ENCODE measurements around the gene DSC3. TPM values are rescaled to one million over a fixed set of nuclear protein-coding genes. Genes with fewer than 3 reads are reported as not detected.

DSC3 gene
- total RNA-seq, 1 donor from 2014 or later, result 0.24 TPM

DNA sequence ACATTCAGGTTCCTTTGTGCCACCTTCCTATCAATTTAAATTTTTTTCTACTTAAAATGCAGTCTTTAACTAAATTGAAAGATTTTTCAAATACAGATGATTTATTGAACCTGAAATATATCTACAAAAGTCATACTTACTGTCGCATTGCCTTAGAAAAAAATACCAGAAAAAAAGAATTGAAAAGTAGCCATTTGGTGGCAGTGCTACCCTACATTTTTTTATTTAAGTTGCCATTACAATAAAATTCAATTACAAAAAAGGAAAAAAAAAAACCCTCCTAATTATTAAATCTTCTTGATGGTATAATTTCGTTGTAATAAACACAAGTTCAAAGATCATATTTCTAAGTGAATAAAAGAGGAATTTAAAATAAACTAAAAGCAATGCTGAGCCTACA lies 43.4 kb downstream of the DSC3 start:
- intact Hi-C loops (cut with DNase I), result no loop called here
- no peaks in the 10 kb centered on the region for H3K36me3 ChIP-seq
- no peak overlapping the region for H3K27ac ChIP-seq
- H3K9me3 ChIP-seq, result no peaks in the 10 kb centered on the region
- DNase-seq, result no peak
- TF ChIP-seq, protein P1, sequence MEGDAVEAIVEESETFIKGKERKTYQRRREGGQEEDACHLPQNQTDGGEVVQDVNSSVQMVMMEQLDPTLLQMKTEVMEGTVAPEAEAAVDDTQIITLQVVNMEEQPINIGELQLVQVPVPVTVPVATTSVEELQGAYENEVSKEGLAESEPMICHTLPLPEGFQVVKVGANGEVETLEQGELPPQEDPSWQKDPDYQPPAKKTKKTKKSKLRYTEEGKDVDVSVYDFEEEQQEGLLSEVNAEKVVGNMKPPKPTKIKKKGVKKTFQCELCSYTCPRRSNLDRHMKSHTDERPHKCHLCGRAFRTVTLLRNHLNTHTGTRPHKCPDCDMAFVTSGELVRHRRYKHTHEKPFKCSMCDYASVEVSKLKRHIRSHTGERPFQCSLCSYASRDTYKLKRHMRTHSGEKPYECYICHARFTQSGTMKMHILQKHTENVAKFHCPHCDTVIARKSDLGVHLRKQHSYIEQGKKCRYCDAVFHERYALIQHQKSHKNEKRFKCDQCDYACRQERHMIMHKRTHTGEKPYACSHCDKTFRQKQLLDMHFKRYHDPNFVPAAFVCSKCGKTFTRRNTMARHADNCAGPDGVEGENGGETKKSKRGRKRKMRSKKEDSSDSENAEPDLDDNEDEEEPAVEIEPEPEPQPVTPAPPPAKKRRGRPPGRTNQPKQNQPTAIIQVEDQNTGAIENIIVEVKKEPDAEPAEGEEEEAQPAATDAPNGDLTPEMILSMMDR (IDR thresholded peaks at IDR 0.05), result no peak
- H3K4me3 ChIP-seq, result no peak overlapping the region
- ATAC-seq, result no peak
- no peaks in the 10 kb centered on the region for H3K4me1 ChIP-seq
- H3K27me3 ChIP-seq (ENCODE audit: low read depth), result no peaks in the 10 kb centered on the region

DNA sequence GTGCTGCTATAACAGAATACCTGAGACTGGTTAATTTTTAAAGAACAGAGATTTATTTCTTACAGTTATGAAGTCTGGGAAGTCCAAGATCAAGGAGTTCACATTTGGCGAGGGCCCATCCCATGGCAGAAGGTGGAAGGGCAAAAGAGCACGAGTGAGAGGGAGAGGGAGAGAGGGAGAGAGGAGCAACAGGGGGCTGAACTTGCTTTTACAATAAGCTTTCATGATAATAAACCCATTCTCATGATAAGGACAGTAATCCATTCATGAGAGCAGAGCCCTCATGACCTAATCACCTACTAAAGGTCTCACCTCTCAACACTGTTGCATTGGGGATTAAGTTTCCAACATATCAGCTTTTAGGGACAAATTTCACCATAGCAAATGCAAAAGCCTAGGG lies 45.3 kb downstream of the DSC3 start:
- Histone ChIP-seq H3K36me3 (no peaks in the 10 kb centered on the region), H3K4me1 (no peaks in the 10 kb centered on the region), H3K27ac (no peak overlapping the region), H3K27me3 (ENCODE audit: low read depth) (no peaks in the 10 kb centered on the region), H3K4me3 (no peak overlapping the region), H3K9me3 (no peaks in the 10 kb centered on the region)
- TF ChIP-seq, protein P1 (IDR thresholded peaks at IDR 0.05), result no peak
- intact Hi-C loops (cut with DNase I), result no loop called here
- no peak for DNase-seq
- ATAC-seq, result no peak

DNA sequence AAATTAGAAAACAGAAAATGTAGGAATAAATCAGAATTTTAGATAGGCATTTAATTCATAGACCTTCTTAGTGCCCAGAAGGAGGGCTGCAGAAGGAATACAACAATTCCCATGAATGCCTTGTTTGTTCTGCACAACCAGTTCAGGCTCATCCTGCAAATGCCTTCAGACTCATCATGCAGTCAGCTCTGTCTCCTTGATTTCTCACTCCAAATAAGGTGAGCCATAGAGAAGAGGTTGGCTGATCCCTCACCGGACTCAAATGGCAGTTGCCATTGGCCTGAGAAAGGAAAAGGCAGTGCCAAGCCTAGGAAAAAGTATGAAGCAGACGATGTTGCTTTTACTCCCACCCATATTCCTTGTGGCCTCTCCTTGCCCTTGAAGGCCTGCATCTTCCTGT lies 50.3 kb downstream of the DSC3 start:
- Histone ChIP-seq H3K4me1 (peaks cover 5% of the 10 kb centered on the region), H3K36me3 (no peaks in the 10 kb centered on the region), H3K4me3 (no peak overlapping the region), H3K27ac (no peak overlapping the region), H3K27me3 (ENCODE audit: low read depth) (no peaks in the 10 kb centered on the region), H3K9me3 (no peaks in the 10 kb centered on the region)
- intact Hi-C loops (cut with DNase I), result no loop called here
- DNase-seq (no peak), ATAC-seq (no peak)
- TF ChIP-seq, protein P1 (IDR thresholded peaks at IDR 0.05), result no peak

DNA sequence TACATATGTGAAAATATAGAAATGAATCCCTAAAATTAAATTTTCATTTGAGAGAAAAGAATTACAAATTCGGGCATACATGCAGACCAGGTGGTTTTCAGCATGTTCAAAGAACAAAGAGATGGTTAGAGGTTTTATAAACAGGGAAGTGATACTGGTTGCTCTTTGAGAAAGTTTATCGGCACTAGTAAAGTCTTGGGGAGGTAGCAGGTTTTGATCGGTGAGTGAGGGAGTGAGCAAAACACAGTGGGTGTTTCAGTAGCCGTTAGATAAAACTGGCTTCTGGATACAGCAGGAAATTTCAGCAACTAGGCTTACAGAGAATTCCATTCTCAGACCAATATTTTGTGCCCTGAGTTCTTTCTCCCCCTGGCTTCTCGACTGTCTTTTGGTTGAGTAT lies 51.1 kb downstream of the DSC3 start:
- Histone ChIP-seq H3K4me1 (peaks cover 5% of the 10 kb centered on the region), H3K36me3 (no peaks in the 10 kb centered on the region), H3K27ac (no peak overlapping the region), H3K4me3 (no peak overlapping the region), H3K9me3 (no peaks in the 10 kb centered on the region), H3K27me3 (ENCODE audit: low read depth) (no peaks in the 10 kb centered on the region)
- TF ChIP-seq, protein P1 (IDR thresholded peaks at IDR 0.05), result no peak
- intact Hi-C loops (cut with DNase I), result no loop called here
- no peak for ATAC-seq
- DNase-seq, result no peak

DNA sequence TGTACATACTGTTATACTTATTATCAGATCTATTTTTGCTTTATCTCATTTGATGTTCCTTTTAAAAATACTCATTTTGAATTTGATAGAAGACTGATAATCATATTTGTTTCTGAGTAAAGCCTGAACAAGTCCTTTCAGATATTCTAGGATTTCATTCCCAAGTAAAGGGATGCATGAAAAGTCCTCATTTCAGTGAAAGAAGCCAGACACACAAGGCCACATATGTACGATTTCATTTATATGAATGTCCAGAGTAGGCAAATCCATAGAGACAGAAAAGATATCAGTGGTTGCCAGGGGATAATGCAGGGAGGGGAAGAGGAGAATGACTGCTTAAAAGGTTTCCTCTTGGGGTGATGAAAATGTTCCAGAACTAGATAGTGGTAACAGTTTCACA lies 53.4 kb downstream of the DSC3 start:
- Histone ChIP-seq H3K9me3 (no peaks in the 10 kb centered on the region), H3K36me3 (no peaks in the 10 kb centered on the region), H3K27ac (no peak overlapping the region), H3K4me1 (peaks cover 5% of the 10 kb centered on the region), H3K4me3 (no peak overlapping the region), H3K27me3 (ENCODE audit: low read depth) (no peaks in the 10 kb centered on the region)
- TF ChIP-seq, protein P1 (IDR thresholded peaks at IDR 0.05), result no peak
- intact Hi-C loops (cut with DNase I), result no loop called here
- DNase-seq, result no peak
- ATAC-seq, result no peak

DNA sequence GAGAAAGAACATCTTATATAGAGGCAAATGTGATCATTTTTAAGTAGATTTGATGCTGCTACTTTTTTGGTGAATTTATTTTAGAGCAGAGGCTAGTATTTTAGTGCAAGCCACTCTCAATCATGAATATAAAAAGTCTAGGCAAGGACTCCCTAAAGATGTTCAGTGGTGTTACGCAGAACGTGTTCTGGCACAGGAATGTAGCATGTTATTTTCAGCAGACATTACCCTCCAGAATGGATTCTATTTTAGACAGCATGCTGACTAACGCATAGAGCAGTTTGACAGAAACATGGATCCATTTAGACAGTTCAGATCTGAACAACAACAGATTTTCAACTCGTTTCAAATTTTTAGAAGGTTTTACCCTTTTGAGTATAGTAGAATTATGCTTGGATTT lies 54.1 kb downstream of the DSC3 start:
- Histone ChIP-seq H3K27ac (no peak overlapping the region), H3K36me3 (no peaks in the 10 kb centered on the region), H3K4me1 (peaks cover 5% of the 10 kb centered on the region), H3K4me3 (no peak overlapping the region), H3K9me3 (no peaks in the 10 kb centered on the region), H3K27me3 (ENCODE audit: low read depth) (no peaks in the 10 kb centered on the region)
- TF ChIP-seq, protein P1 (IDR thresholded peaks at IDR 0.05), result no peak
- intact Hi-C loops (cut with DNase I), result no loop called here
- DNase-seq (no peak), ATAC-seq (no peak)

Data from lower lobe of right lung (tissue), 2 donors.